AG09319 (cell line): Measurements from ENCODE around the gene ARL14EPL.

Source experiments
- DNase-seq: peaks from one replicate; pipeline ENCODE4 v3.0.0-alpha.2; 2010; ENCODE audit warnings: low read depth; ENCODE audit errors: extremely low read depth
- TF ChIP-seq, protein P1 (sequence below): IDR thresholded peaks from 2 replicates; pipeline ENCODE4 v1.5.1; 2011; ENCODE audit warnings: low read depth, mild to moderate bottlenecking, inconsistent platforms, low read length, moderate library complexity

The ARL14EPL gene

GRCh38 chr5:116002116-116002906 is 30.0 kb upstream of the ARL14EPL start:
- TF ChIP-seq, protein P1, sequence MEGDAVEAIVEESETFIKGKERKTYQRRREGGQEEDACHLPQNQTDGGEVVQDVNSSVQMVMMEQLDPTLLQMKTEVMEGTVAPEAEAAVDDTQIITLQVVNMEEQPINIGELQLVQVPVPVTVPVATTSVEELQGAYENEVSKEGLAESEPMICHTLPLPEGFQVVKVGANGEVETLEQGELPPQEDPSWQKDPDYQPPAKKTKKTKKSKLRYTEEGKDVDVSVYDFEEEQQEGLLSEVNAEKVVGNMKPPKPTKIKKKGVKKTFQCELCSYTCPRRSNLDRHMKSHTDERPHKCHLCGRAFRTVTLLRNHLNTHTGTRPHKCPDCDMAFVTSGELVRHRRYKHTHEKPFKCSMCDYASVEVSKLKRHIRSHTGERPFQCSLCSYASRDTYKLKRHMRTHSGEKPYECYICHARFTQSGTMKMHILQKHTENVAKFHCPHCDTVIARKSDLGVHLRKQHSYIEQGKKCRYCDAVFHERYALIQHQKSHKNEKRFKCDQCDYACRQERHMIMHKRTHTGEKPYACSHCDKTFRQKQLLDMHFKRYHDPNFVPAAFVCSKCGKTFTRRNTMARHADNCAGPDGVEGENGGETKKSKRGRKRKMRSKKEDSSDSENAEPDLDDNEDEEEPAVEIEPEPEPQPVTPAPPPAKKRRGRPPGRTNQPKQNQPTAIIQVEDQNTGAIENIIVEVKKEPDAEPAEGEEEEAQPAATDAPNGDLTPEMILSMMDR = no peak
- no peak for DNase-seq

GRCh38 chr5:116004248-116004647 is 28.0 kb upstream of the ARL14EPL start:
- TF ChIP-seq, protein P1 = no peak
- DNase-seq = no peak

- TF ChIP-seq, protein P1 = no peak
- DNase-seq = no peak
These were observed 22.5 kb upstream of the ARL14EPL start for GRCh38 chr5:116009806-116010205.

DNA sequence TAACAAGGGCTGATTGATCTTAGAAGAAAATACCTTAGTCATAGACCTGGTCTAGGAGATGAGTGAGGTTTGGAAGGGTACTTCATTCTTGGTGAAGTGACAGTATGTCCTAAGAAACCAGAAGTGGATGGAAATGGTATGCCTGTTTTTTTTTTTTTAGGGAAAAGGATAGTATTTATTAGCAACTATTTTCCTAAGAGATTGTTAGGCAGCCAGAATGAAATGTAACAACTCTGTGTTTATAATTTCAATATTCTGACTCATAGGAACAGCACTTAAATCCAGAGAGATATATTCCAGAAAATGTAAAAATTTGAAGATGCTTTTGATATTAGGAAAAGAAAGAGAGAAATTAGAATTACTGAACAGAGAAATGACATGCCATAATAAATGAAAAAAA is 21.2 kb upstream of the ARL14EPL start:
- TF ChIP-seq, protein P1 = no peak
- no peak for DNase-seq

GRCh38 chr5:116013207-116013785 is 19.0 kb upstream of the ARL14EPL start:
- DNase-seq = no peak
- TF ChIP-seq, protein P1 = no peak

DNA sequence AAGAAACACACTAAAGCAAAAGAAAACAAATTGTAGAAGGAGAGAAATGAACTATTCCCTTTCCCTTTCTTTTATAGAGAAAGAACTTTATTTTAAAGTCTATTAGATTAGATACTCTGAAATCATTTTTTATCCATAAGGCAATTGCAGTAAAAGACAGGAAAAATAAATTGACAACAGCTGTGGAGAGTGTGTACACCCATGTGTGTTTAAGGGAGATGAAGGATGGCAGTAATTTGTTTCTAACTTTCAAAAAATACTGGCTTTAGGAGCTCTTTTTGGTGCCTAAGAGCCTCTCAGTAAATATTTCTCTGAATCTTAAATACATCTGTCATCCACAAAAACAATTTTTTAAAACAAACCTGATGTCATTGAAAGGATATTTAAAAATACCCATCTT is 18.3 kb upstream of the ARL14EPL start:
- TF ChIP-seq, protein P1 = no peak
- no peak for DNase-seq

- TF ChIP-seq, protein P1 = no peak; the same call in 1 of the 2 replicates
- no peak for DNase-seq
These were observed 8.7 kb upstream of the ARL14EPL start for GRCh38 chr5:116023619-116024018.
